WTC11 (cell line): ENCODE data around the gene CD28. TPM values are rescaled to one million over a fixed set of nuclear protein-coding genes. Genes with fewer than 3 reads are reported as not detected.

Experiments
- ATAC-seq: fragments of 200-7000 bp; cut with Tn5 transposase; 2 replicates; pipeline ENCODE4 v1.10.0; 2021; ENCODE audit warnings: mild to moderate bottlenecking, moderate library complexity
- CTCF ChIA-PET: fragments of 300-600 bp; sonication (Branson Sonifier 250); formaldehyde crosslinking; loops from one replicate; lab custom pipeline; 2021; ENCODE audit warnings: antibody characterized with exemption; lab: Charles Lee
- POLR2A ChIA-PET: fragments of 350-600 bp; sonication (Branson Sonifier 250); formaldehyde crosslinking; loops from one replicate; lab custom pipeline; 2021; ENCODE audit warnings: antibody characterized with exemption; lab: Charles Lee
- DNase-seq: peaks from one replicate; pipeline ENCODE4 v3.0.0; 2021; ENCODE audit warnings: low spot score
- H3K27ac Mint-ChIP-seq: 2 replicates; pipeline ENCODE4 v1.8.0; 2021; ENCODE audit warnings: mixed read lengths
- H3K27me3 Mint-ChIP-seq: 2 replicates; pipeline ENCODE4 v1.8.0; 2021; ENCODE audit warnings: low read depth, mild to moderate bottlenecking, moderate library complexity, mixed read lengths
- H3K36me3 Mint-ChIP-seq: 2 replicates; pipeline ENCODE4 v1.8.0; 2021; ENCODE audit warnings: mixed read lengths
- H3K4me1 Mint-ChIP-seq: 2 replicates; pipeline ENCODE4 v1.8.0; 2022; ENCODE audit warnings: mixed read lengths
- H3K4me3 Mint-ChIP-seq: 2 replicates; pipeline ENCODE4 v1.8.0; 2021; ENCODE audit warnings: mild to moderate bottlenecking, moderate library complexity, mixed read lengths
- H3K9me3 Mint-ChIP-seq: 2 replicates; pipeline ENCODE4 v1.8.0; 2021; ENCODE audit warnings: mixed read lengths
- CBFB ChIP-seq: sonication (generic); formaldehyde crosslinking; IDR thresholded peaks from 2 replicates; pipeline ENCODE4 v1.8.1; 2022; ENCODE audit warnings: mild to moderate bottlenecking, low read depth, missing genetic modification reagents
- ETV6 ChIP-seq: sonication (generic); formaldehyde crosslinking; IDR thresholded peaks from 2 replicates; pipeline ENCODE4 v1.8.1; 2022; ENCODE audit warnings: mild to moderate bottlenecking, missing genetic modification reagents
- GABPB1 ChIP-seq: sonication (generic); formaldehyde crosslinking; IDR thresholded peaks from 2 replicates; pipeline ENCODE4 v1.8.1; 2023; ENCODE audit warnings: mild to moderate bottlenecking, missing genetic modification reagents
- JUN ChIP-seq: sonication (generic); formaldehyde crosslinking; IDR thresholded peaks from 2 replicates; pipeline ENCODE4 v1.8.0; 2023; ENCODE audit warnings: mild to moderate bottlenecking, missing genetic modification reagents
- NFYB ChIP-seq: sonication (generic); formaldehyde crosslinking; conservative IDR thresholded peaks from 2 replicates; pipeline ENCODE4 v1.8.0; 2022; ENCODE audit warnings: low read depth, missing genetic modification reagents
- SMAD4 ChIP-seq: sonication (generic); formaldehyde crosslinking; IDR thresholded peaks from 2 replicates; pipeline ENCODE4 v1.8.0; 2022; ENCODE audit warnings: mild to moderate bottlenecking, missing genetic modification reagents
- ZNF138 ChIP-seq: sonication (generic); formaldehyde crosslinking; conservative IDR thresholded peaks from 2 replicates; pipeline ENCODE4 v1.8.1; 2022; ENCODE audit warnings: mild to moderate bottlenecking, moderate library complexity, missing genetic modification reagents
- ZNF232 ChIP-seq: sonication (generic); formaldehyde crosslinking; IDR thresholded peaks from 2 replicates; pipeline ENCODE4 v1.8.0; 2022; ENCODE audit warnings: mild to moderate bottlenecking, missing genetic modification reagents
- total RNA-seq: library from RNA; stranded (reverse); gene quantifications from 3 replicates; pipeline ENCODE4 v1.2.3, GENCODE V29; 2021
- TF ChIP-seq, protein P1 (sequence below): sonication (generic); formaldehyde crosslinking; IDR thresholded peaks from 2 replicates; pipeline ENCODE4 v1.8.0; 2023; ENCODE audit warnings: missing genetic modification reagents, mild to moderate bottlenecking, borderline replicate concordance
- TF ChIP-seq, protein P2 (sequence below): sonication (generic); formaldehyde crosslinking; IDR thresholded peaks from 2 replicates; pipeline ENCODE4 v1.8.1; 2023; ENCODE audit warnings: mild to moderate bottlenecking, missing genetic modification reagents, borderline replicate concordance
- TF ChIP-seq, protein P3 (sequence below): sonication (generic); formaldehyde crosslinking; IDR thresholded peaks from 2 replicates; pipeline ENCODE4 v1.8.0; 2022; ENCODE audit warnings: mild to moderate bottlenecking, missing genetic modification reagents
- TF ChIP-seq, protein P4 (sequence below): sonication (generic); formaldehyde crosslinking; IDR thresholded peaks from 2 replicates; pipeline ENCODE4 v1.8.1; 2022; ENCODE audit warnings: low read depth, mild to moderate bottlenecking, moderate library complexity, missing genetic modification reagents, borderline replicate concordance
- TF ChIP-seq, protein P5 (sequence below): fragments of 250-450 bp; sonication (Bioruptor Pico); IDR thresholded peaks from 2 replicates; pipeline ENCODE4 v1.9.0; 2021; ENCODE audit warnings: mild to moderate bottlenecking

CD28 gene
- total RNA-seq, 1 experiment from 2014 or later = 0.11 TPM

DNA sequence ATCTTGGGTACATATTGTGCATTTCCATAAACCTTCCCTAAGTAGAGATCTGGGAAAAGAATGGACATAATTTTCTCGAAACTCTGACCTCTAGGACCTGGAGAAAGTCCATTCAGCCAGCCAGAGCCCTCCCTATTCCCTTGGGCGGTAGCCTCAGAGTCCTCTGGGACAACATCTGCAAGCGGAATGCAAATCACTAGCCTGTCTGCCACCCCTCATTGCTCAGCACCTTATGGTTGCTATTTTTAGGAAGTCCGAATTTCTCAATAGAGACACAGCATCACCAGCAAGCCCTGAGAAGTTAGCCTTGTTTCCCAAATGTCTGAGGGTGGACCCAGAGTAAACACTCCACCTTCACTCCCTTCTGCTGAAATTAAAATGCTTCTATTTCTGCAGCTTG lies 17.6 kb upstream of the CD28 start (continued):
- TF ChIP-seq, protein P1, sequence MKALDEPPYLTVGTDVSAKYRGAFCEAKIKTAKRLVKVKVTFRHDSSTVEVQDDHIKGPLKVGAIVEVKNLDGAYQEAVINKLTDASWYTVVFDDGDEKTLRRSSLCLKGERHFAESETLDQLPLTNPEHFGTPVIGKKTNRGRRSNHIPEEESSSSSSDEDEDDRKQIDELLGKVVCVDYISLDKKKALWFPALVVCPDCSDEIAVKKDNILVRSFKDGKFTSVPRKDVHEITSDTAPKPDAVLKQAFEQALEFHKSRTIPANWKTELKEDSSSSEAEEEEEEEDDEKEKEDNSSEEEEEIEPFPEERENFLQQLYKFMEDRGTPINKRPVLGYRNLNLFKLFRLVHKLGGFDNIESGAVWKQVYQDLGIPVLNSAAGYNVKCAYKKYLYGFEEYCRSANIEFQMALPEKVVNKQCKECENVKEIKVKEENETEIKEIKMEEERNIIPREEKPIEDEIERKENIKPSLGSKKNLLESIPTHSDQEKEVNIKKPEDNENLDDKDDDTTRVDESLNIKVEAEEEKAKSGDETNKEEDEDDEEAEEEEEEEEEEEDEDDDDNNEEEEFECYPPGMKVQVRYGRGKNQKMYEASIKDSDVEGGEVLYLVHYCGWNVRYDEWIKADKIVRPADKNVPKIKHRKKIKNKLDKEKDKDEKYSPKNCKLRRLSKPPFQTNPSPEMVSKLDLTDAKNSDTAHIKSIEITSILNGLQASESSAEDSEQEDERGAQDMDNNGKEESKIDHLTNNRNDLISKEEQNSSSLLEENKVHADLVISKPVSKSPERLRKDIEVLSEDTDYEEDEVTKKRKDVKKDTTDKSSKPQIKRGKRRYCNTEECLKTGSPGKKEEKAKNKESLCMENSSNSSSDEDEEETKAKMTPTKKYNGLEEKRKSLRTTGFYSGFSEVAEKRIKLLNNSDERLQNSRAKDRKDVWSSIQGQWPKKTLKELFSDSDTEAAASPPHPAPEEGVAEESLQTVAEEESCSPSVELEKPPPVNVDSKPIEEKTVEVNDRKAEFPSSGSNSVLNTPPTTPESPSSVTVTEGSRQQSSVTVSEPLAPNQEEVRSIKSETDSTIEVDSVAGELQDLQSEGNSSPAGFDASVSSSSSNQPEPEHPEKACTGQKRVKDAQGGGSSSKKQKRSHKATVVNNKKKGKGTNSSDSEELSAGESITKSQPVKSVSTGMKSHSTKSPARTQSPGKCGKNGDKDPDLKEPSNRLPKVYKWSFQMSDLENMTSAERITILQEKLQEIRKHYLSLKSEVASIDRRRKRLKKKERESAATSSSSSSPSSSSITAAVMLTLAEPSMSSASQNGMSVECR (CRISPR knock-in tag) = no peak
- TF ChIP-seq GABPB1 (CRISPR knock-in tag) = no peak
- no peak for TF ChIP-seq NFYB (CRISPR knock-in tag)
- TF ChIP-seq, protein P2, sequence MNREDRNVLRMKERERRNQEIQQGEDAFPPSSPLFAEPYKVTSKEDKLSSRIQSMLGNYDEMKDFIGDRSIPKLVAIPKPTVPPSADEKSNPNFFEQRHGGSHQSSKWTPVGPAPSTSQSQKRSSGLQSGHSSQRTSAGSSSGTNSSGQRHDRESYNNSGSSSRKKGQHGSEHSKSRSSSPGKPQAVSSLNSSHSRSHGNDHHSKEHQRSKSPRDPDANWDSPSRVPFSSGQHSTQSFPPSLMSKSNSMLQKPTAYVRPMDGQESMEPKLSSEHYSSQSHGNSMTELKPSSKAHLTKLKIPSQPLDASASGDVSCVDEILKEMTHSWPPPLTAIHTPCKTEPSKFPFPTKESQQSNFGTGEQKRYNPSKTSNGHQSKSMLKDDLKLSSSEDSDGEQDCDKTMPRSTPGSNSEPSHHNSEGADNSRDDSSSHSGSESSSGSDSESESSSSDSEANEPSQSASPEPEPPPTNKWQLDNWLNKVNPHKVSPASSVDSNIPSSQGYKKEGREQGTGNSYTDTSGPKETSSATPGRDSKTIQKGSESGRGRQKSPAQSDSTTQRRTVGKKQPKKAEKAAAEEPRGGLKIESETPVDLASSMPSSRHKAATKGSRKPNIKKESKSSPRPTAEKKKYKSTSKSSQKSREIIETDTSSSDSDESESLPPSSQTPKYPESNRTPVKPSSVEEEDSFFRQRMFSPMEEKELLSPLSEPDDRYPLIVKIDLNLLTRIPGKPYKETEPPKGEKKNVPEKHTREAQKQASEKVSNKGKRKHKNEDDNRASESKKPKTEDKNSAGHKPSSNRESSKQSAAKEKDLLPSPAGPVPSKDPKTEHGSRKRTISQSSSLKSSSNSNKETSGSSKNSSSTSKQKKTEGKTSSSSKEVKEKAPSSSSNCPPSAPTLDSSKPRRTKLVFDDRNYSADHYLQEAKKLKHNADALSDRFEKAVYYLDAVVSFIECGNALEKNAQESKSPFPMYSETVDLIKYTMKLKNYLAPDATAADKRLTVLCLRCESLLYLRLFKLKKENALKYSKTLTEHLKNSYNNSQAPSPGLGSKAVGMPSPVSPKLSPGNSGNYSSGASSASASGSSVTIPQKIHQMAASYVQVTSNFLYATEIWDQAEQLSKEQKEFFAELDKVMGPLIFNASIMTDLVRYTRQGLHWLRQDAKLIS = no peak
- TF ChIP-seq, protein P3, sequence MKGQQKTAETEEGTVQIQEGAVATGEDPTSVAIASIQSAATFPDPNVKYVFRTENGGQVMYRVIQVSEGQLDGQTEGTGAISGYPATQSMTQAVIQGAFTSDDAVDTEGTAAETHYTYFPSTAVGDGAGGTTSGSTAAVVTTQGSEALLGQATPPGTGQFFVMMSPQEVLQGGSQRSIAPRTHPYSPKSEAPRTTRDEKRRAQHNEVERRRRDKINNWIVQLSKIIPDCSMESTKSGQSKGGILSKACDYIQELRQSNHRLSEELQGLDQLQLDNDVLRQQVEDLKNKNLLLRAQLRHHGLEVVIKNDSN = no peak
- TF ChIP-seq ZNF138 (CRISPR knock-in tag) = no peak
- TF ChIP-seq SMAD4 = no peak
- TF ChIP-seq, all 79 proteins: peak for 0

DNA sequence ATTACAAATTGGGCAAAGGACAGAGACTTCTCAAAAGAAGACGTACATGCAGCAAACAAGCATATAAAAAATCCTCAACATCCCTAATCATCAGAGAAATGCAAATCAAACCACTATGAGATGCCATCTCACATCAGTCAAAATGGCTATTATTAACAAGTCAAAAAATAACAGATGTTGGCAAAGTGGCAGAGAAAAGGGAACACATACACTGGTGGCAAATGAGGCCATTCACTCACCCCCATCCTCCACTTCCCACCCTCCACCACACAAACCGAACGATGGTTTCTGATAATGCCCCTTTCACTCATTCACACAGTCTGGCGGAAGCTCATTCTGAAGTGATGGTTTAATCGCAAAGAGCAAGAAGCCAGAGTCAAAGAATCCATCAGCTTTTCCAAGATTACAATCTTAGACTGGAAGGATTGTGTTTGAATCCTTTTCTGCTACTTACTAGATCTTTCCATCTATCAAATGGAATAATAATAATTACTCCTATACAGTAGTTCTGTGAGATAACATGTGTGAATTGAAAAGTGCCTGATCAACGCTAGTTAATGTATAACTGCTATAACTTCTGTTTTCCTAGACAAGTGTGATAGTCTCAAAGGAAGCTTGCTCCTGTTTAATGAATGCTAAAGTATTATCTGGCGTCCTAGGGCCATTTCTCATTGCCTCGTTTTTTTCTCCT lies 16.9 kb upstream of the CD28 start:
- ChIA-PET POLR2A (no interaction called here), CTCF (no interaction called here)
- Mint-ChIP-seq H3K36me3 (no peaks in the 10 kb centered on the region), H3K27me3 (no peaks in the 10 kb centered on the region), H3K9me3 (no peaks in the 10 kb centered on the region), H3K4me1 (peaks cover 9% of the 10 kb centered on the region), H3K27ac (no peak overlapping the region), H3K4me3 (no peak overlapping the region)
- no peak for TF ChIP-seq ZNF232 (CRISPR knock-in tag)
- DNase-seq (no peak), ATAC-seq (no peak)

DNA sequence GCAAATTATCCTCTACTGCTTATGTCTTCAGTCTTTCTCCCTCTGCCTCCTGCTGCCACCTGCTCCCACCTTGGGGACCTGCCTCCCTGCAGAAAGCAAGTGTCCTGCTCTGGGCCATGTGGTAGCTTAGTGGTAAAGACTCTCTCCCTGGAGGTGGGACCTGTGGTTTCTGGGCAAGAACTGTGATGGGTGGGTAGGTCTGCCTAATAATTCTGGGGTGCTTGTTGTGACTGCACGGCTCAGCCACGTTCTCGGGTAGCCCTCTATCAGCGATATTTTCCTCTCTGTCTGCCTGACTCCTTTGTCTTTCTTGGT lies 16.4 kb upstream of the CD28 start:
- CTCF ChIA-PET = no interaction called here
- Mint-ChIP-seq H3K4me3 (no peak overlapping the region), H3K9me3 (no peaks in the 10 kb centered on the region), H3K27ac (no peak overlapping the region), H3K4me1 (peaks cover 9% of the 10 kb centered on the region), H3K27me3 (no peaks in the 10 kb centered on the region), H3K36me3 (no peaks in the 10 kb centered on the region)
- ATAC-seq = no peak
- DNase-seq = no peak
- POLR2A ChIA-PET = no interaction called here
- TF ChIP-seq ETV6 (CRISPR knock-in tag) (no peak), JUN (CRISPR knock-in tag) (no peak), CBFB (CRISPR knock-in tag) (no peak)
- TF ChIP-seq, protein P2 = no peak
- TF ChIP-seq, protein P4, sequence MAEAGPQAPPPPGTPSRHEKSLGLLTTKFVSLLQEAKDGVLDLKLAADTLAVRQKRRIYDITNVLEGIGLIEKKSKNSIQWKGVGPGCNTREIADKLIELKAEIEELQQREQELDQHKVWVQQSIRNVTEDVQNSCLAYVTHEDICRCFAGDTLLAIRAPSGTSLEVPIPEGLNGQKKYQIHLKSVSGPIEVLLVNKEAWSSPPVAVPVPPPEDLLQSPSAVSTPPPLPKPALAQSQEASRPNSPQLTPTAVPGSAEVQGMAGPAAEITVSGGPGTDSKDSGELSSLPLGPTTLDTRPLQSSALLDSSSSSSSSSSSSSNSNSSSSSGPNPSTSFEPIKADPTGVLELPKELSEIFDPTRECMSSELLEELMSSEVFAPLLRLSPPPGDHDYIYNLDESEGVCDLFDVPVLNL (CRISPR knock-in tag) = no peak
- TF ChIP-seq, protein P5, sequence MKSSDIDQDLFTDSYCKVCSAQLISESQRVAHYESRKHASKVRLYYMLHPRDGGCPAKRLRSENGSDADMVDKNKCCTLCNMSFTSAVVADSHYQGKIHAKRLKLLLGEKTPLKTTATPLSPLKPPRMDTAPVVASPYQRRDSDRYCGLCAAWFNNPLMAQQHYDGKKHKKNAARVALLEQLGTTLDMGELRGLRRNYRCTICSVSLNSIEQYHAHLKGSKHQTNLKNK (CRISPR knock-in tag) = no peak
